ENCODE measurements around the gene DDX20.
"Not testable (repeated sequence)": the region's sequence is repeated elsewhere in the genome, so short reads cannot be mapped to it uniquely, and the experiment has no call there.

The DDX20 gene

GRCh38 chr1:111737216-111738132 is 18.2 kb upstream of the DDX20 start:
- Mint-ChIP-seq H3K36me3 (ENCODE audit: low read depth) (no peaks in the 10 kb centered on the region), H3K27ac (no peak overlapping the region), H3K27me3 (ENCODE audit: low read depth) (peaks cover 50% of the 10 kb centered on the region), H3K9me3 (no peaks in the 10 kb centered on the region), H3K4me3 (peak overlapping the region; percentile 73), H3K4me1 (ENCODE audit: low read depth) (peaks cover 20% of the 10 kb centered on the region)

DNA sequence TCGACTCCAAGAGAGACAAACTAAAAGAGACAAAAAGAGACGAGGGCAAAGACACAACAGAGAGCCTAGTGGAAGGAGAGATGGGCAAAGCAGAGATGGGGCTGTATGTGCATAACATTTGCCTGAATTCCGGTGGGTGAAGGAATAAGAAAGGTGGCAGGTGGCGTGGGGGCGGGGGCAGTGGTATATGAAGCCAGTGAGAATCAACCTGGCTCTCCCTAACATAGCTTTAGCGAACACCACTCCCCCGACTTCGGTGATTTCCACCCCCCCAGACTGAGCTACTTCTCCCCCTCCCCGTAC is 17.6 kb upstream of the DDX20 start:
- H3K4me1 Mint-ChIP-seq (ENCODE audit: low read depth), result peaks cover 20% of the 10 kb centered on the region
- no peaks in the 10 kb centered on the region for H3K36me3 Mint-ChIP-seq (ENCODE audit: low read depth)
- H3K27ac Mint-ChIP-seq, result no peak overlapping the region
- peak overlapping the region; percentile 73 for H3K4me3 Mint-ChIP-seq
- H3K27me3 Mint-ChIP-seq (ENCODE audit: low read depth), result peaks cover 55% of the 10 kb centered on the region
- no peaks in the 10 kb centered on the region for H3K9me3 Mint-ChIP-seq

GRCh38 chr1:111738436-111739193 is 17.1 kb upstream of the DDX20 start:
- Mint-ChIP-seq H3K27ac (peak overlapping the region; percentile 46), H3K36me3 (ENCODE audit: low read depth) (no peaks in the 10 kb centered on the region), H3K27me3 (ENCODE audit: low read depth) (peaks cover 60% of the 10 kb centered on the region), H3K9me3 (no peaks in the 10 kb centered on the region), H3K4me3 (peak overlapping the region; percentile 83), H3K4me1 (ENCODE audit: low read depth) (peaks cover 20% of the 10 kb centered on the region)

DNA sequence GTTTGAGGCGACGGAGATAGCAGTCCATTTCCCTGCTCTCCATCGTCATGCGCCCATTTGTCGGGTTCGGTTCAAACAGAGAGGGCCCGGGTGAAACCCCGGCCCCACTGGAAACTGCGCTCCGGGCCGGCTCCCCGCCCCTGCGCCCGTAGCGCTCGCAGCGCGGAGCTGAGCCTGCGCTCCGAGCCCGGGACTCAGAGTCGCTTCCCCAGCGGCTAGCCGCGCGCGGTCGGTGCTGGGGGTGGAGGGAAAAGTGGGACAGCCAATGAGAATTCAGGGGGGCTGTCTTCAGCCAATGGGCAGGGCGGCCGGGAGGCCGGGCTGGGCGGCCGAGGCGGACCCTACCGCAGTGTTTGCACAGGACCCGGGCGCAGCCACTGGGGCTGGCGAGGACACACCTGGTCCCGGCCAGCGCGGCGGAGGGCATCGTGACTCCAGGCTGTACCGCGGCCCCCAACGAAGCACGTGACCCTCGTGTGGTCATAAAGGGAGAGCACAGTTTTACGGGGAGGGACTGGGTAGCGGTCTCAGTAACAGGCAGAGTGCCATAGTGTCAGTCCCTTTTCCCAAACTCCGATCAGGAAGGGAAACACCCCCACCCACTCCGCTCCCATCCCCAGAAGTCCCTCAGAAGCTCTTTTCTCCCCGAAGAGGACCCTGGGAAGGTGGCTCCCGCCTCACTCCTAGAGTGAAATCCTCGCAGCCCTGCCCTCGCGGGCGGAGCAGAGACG is 16.3 kb upstream of the DDX20 start, which contains the start of gene INKA2:
Gene INKA2, minus strand, starts transcription at position 202 of the 731 bp plus-strand sequence. Its CDS starts 153 bp downstream, at position 49.
- peaks cover 20% of the 10 kb centered on the region for H3K4me1 Mint-ChIP-seq (ENCODE audit: low read depth)
- peak within 1 kb of the TSS; percentile 83 for H3K4me3 Mint-ChIP-seq
- H3K27me3 Mint-ChIP-seq (ENCODE audit: low read depth), result peaks cover 63% of the 10 kb centered on the region
- H3K36me3 Mint-ChIP-seq (ENCODE audit: low read depth), result no peaks in the 10 kb centered on the region
- no peaks in the 10 kb centered on the region for H3K9me3 Mint-ChIP-seq
- peak within 1 kb of the TSS; percentile 46 for H3K27ac Mint-ChIP-seq

DNA sequence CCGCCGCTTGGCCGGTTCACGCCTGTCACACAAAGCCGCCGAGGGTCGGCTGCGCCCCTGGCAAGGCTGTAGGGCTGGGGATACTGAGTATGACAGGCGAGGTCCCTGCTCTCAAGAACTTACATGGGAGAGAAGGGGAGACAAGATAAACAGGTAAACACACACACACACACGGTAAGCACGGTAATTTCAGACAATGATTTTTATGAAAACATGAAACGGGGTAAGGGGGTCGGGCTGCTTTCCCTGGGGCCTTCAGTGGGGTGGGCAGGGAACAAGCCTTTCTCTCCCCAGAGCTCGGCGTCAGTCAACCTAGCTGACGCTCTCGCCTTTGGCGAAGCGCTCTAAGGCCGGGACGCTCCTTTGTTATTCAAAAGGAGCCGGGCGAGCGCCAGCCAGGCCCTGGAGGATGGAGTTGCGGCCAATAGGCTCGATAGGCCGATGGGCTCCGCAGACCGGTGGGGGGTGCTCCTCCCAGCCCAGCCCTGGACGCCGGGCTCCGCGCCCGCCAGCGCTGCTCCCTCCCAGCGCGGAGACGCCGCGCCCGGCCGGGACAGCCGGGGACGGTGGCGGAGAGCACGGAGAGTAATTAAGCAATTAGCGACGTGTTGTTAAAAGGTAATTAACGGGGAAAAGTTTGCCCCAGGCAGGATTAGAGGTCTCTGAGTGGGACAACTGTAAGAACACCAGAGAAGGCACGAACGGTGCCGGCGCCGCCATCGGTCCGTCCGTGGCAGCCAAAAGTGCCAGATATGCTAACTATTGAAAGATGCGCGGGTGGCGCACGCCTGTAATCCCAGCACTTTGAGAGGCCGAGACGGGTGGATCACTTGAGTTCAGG is 15.6 kb upstream of the DDX20 start:
- H3K36me3 Mint-ChIP-seq (ENCODE audit: low read depth), result no peaks in the 10 kb centered on the region
- peaks cover 20% of the 10 kb centered on the region for H3K4me1 Mint-ChIP-seq (ENCODE audit: low read depth)
- no peak overlapping the region for H3K27ac Mint-ChIP-seq
- H3K4me3 Mint-ChIP-seq, result peak overlapping the region; percentile 83
- H3K9me3 Mint-ChIP-seq, result no peaks in the 10 kb centered on the region
- peaks cover 63% of the 10 kb centered on the region for H3K27me3 Mint-ChIP-seq (ENCODE audit: low read depth)

DNA sequence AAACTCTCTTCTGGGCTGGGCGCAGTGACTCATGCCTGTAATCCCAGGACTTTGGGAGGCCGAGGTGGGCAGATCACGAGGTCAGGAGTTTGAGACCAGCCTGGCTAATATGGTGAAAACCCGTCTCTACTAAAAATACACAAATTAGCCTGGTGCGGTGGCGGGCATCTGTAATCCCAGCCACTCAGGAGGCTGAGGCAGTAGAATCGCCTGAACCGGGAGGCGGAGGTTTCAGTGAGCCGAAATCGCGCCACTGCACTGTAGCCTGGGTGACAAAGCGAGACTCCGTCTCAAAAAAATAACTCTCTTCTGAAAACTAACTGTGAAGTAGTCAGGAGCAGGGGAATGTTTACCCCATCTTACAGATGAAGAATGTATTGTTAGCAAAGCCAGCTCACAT is 13.4 kb upstream of the DDX20 start:
- H3K27me3 Mint-ChIP-seq (ENCODE audit: low read depth), result peaks cover 55% of the 10 kb centered on the region
- not testable (repeated sequence) for H3K36me3 Mint-ChIP-seq (ENCODE audit: low read depth); H3K4me3 Mint-ChIP-seq; H3K27ac Mint-ChIP-seq; H3K9me3 Mint-ChIP-seq
- H3K4me1 Mint-ChIP-seq (ENCODE audit: low read depth), result peaks cover 22% of the 10 kb centered on the region

GRCh38 chr1:111742938-111743549 is 12.7 kb upstream of the DDX20 start:
- peaks cover 18% of the 10 kb centered on the region for H3K4me1 Mint-ChIP-seq (ENCODE audit: low read depth)
- H3K9me3 Mint-ChIP-seq, result no peaks in the 10 kb centered on the region
- peaks cover 48% of the 10 kb centered on the region for H3K27me3 Mint-ChIP-seq (ENCODE audit: low read depth)
- H3K36me3 Mint-ChIP-seq (ENCODE audit: low read depth), result no peaks in the 10 kb centered on the region
- no peak overlapping the region for H3K4me3 Mint-ChIP-seq
- no peak overlapping the region for H3K27ac Mint-ChIP-seq

- no peak overlapping the region for H3K4me3 Mint-ChIP-seq
Measured at GRCh38 chr1:111743679-111744101, 12.0 kb upstream of the DDX20 start.

DNA sequence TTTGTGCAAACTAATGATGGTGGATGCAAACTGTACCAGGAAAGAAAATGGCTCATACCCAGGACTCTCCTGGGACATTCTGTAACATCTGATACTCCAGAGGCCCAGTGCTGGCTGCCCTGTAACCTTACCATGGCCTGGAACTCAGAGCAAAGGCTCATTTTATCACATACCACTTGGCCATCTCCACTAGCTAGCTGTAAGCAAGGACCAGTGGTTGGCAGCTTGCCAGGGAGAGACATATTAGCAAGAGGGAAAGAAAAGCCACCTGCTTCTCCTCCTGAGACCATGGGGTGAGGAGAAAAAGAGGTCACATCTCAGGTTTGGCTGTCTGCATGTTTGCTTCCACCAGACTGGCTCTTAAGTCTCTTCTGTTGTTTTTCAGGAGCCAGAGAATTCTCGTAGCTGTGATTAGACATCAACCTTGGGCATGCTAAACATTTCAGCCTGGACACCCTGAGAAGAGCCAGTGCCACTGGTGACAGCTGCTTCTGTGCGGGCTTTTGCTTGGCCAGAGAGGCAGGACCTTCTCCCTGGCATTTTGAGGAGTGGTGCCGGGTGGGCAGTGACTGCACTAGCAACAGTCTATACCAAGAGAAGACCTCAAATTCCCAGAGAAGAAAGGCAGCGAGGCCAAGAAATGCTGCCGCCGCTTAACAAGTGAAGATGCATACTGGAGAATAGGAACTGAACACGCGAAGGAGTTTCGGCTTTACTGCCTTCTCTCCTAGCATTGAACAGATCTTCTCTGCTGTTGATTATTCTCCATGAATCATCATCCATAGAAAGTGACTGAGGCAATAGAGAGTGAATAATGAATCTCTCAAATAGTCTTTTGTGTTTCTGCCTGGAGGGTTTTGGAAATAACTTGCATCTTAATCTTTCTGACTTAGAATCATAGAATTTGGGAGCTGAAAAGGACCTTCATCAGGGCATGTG is 9.8 kb upstream of the DDX20 start:
- Mint-ChIP-seq H3K36me3 (ENCODE audit: low read depth) (no peaks in the 10 kb centered on the region), H3K4me3 (no peak overlapping the region), H3K4me1 (ENCODE audit: low read depth) (peaks cover 5% of the 10 kb centered on the region), H3K27me3 (ENCODE audit: low read depth) (peaks cover 39% of the 10 kb centered on the region), H3K9me3 (no peaks in the 10 kb centered on the region), H3K27ac (no peak overlapping the region)

More at GRCh38 chr1:111743679-111744101, 12.0 kb upstream of the DDX20 start:
- H3K36me3 Mint-ChIP-seq (ENCODE audit: low read depth), result no peaks in the 10 kb centered on the region
- peaks cover 17% of the 10 kb centered on the region for H3K4me1 Mint-ChIP-seq (ENCODE audit: low read depth)
- peaks cover 45% of the 10 kb centered on the region for H3K27me3 Mint-ChIP-seq (ENCODE audit: low read depth)
- no peaks in the 10 kb centered on the region for H3K9me3 Mint-ChIP-seq
- no peak overlapping the region for H3K27ac Mint-ChIP-seq

DNA sequence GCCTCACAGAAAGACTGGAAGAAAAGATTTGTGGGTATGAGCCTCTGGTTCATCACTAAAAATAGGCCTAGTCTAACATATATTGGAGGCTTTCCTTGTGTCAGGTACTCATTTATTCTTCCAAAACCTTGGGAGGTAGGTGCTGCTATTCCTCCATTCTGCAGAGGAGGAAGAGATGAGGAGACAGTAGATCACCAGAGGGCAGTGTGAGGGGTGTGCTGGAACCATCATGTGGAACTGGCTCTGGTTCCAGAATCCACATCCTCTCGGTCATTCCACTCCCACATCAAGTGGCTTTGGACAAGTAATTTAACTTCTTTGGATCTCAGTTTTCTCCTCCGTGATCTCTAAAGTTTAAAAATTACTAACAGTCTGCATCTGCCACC is 9.1 kb upstream of the DDX20 start:
- Mint-ChIP-seq H3K27ac (no peak overlapping the region), H3K4me3 (no peak overlapping the region), H3K9me3 (no peaks in the 10 kb centered on the region), H3K36me3 (ENCODE audit: low read depth) (no peaks in the 10 kb centered on the region), H3K27me3 (ENCODE audit: low read depth) (peaks cover 39% of the 10 kb centered on the region), H3K4me1 (ENCODE audit: low read depth) (peaks cover 4% of the 10 kb centered on the region)

- Mint-ChIP-seq H3K4me3 (no peak overlapping the region), H3K27ac (no peak overlapping the region), H3K36me3 (ENCODE audit: low read depth) (no peaks in the 10 kb centered on the region), H3K9me3 (no peaks in the 10 kb centered on the region), H3K4me1 (ENCODE audit: low read depth) (peaks cover 6% of the 10 kb centered on the region), H3K27me3 (ENCODE audit: low read depth) (peaks cover 37% of the 10 kb centered on the region)
Measured at GRCh38 chr1:111747282-111747734, 8.4 kb upstream of the DDX20 start.

GRCh38 chr1:111747947-111748346 is 7.8 kb upstream of the DDX20 start:
- H3K27ac Mint-ChIP-seq, result no peak overlapping the region
- no peaks in the 10 kb centered on the region for H3K36me3 Mint-ChIP-seq (ENCODE audit: low read depth)
- H3K27me3 Mint-ChIP-seq (ENCODE audit: low read depth), result peaks cover 33% of the 10 kb centered on the region
- peaks cover 6% of the 10 kb centered on the region for H3K4me1 Mint-ChIP-seq (ENCODE audit: low read depth)
- H3K9me3 Mint-ChIP-seq, result no peaks in the 10 kb centered on the region
- no peak overlapping the region for H3K4me3 Mint-ChIP-seq
